ENCODE data around the gene PAFAH1B1.
A peak's percentile ranks its signal among the peaks of the same experiment; 100 is the strongest.
"Not testable (repeated sequence)": the region's sequence is repeated elsewhere in the genome, so short reads cannot be mapped to it uniquely, and the experiment has no call there.

The PAFAH1B1 gene

GRCh38 chr17:2571523-2572303, 21.7 kb upstream of the PAFAH1B1 start:
- no peak for TF ChIP-seq CTCF (IDR thresholded peaks at IDR 0.05; ENCODE audit: insufficient read depth, low read depth, low read length, missing control alignments)
- peak overlapping the region; percentile 45 for H3K4me3 ChIP-seq (ENCODE audit: low read depth, low read length)
- peak; percentile 65 for DNase-seq (ENCODE audit: low read depth)

DNA sequence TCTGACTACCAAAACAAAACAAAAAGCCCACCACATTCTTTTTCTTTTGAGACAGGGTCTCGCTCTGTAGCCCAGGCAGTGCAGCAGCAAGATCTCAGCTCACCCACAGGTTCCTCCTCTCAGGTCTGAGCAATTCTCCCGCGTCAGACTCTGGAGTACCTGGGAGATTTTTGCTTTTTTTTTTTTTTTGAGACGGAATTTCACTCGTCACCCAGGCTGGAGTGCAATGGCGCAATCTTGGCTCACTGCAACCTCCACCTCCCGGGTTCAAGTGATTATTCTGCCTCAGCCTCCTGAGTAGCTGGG, 21.2 kb upstream of the PAFAH1B1 start:
- peak overlapping the region; percentile 45 for H3K4me3 ChIP-seq (ENCODE audit: low read depth, low read length)
- not testable (repeated sequence) for DNase-seq (ENCODE audit: low read depth)

GRCh38 chr17:2580151-2580550, 13.3 kb upstream of the PAFAH1B1 start:
- DNase-seq (ENCODE audit: low read depth), result no peak
- no peak overlapping the region for H3K4me3 ChIP-seq (ENCODE audit: low read depth, low read length)
- no peak for TF ChIP-seq CTCF (IDR thresholded peaks at IDR 0.05; ENCODE audit: insufficient read depth, low read depth, low read length, missing control alignments)

DNA sequence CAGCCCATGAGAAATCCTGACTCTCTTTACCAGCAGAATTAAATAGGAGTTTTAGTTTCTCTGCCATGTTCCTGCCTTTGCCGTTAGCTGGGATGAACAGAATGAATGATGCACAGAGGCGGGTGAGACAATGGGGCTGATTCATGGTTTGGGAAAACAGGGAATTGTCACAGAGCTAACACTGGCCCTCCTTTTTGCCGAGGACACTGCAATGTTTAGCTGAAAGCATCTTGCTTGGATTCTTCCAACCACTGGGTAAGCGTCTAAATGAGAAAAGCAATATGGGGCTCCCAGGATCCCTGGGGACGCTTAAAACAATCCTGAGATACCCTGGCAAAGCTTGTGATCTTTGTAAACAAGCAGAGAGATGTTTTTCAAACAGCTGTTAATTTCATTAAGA, 12.8 kb upstream of the PAFAH1B1 start:
- DNase-seq (ENCODE audit: low read depth), result no peak

GRCh38 chr17:2582493-2582892, 11.0 kb upstream of the PAFAH1B1 start:
- no peak for DNase-seq (ENCODE audit: low read depth)
- TF ChIP-seq CTCF (IDR thresholded peaks at IDR 0.05; ENCODE audit: insufficient read depth, low read depth, low read length, missing control alignments), result no peak
- no peak overlapping the region for H3K4me3 ChIP-seq (ENCODE audit: low read depth, low read length)

More for the DNA sequence above, 12.8 kb upstream of the PAFAH1B1 start:
- no peak for TF ChIP-seq CTCF (IDR thresholded peaks at IDR 0.05; ENCODE audit: insufficient read depth, low read depth, low read length, missing control alignments)
- H3K4me3 ChIP-seq (ENCODE audit: low read depth, low read length), result no peak overlapping the region

GRCh38 chr17:2591040-2591640, 2.3 kb upstream of the PAFAH1B1 start:
- no peak for DNase-seq (ENCODE audit: low read depth)
- no peak overlapping the region for H3K4me3 ChIP-seq (ENCODE audit: low read depth, low read length)
- no peak for TF ChIP-seq CTCF (IDR thresholded peaks at IDR 0.05; ENCODE audit: insufficient read depth, low read depth, low read length, missing control alignments)

- no peak for TF ChIP-seq CTCF (IDR thresholded peaks at IDR 0.05; ENCODE audit: insufficient read depth, low read depth, low read length, missing control alignments)
- peak overlapping the region; percentile 99 for H3K4me3 ChIP-seq (ENCODE audit: low read depth, low read length)
- DNase-seq (ENCODE audit: low read depth), result peak; percentile 86
Observed at GRCh38 chr17:2593821-2594721, 617 bp downstream of the PAFAH1B1 start.

Measured in GM12865 (cell line).